HG03575 (cell line): Measurements from ENCODE around the gene SLC5A2.
"Not testable (repeated sequence)": the region's sequence is repeated elsewhere in the genome, so short reads cannot be mapped to it uniquely, and the experiment has no call there.

Experiments used
- ATAC-seq: cut with Tn5 transposase; IDR thresholded peaks from one replicate; pipeline ENCODE4 v1.9.1; 2021; ENCODE audit not compliant: unreplicated experiment, insufficient number of reproducible peaks, low FRiP score; ENCODE audit errors: extremely low read depth

The SLC5A2 gene

GRCh38 chr16:31483081-31483480 lies at the start of gene SLC5A2:
SLC5A2 (plus strand) TSS chr16:31483123; CDS start chr16:31483137, 14 bp downstream.
- ATAC-seq, result no peak

DNA sequence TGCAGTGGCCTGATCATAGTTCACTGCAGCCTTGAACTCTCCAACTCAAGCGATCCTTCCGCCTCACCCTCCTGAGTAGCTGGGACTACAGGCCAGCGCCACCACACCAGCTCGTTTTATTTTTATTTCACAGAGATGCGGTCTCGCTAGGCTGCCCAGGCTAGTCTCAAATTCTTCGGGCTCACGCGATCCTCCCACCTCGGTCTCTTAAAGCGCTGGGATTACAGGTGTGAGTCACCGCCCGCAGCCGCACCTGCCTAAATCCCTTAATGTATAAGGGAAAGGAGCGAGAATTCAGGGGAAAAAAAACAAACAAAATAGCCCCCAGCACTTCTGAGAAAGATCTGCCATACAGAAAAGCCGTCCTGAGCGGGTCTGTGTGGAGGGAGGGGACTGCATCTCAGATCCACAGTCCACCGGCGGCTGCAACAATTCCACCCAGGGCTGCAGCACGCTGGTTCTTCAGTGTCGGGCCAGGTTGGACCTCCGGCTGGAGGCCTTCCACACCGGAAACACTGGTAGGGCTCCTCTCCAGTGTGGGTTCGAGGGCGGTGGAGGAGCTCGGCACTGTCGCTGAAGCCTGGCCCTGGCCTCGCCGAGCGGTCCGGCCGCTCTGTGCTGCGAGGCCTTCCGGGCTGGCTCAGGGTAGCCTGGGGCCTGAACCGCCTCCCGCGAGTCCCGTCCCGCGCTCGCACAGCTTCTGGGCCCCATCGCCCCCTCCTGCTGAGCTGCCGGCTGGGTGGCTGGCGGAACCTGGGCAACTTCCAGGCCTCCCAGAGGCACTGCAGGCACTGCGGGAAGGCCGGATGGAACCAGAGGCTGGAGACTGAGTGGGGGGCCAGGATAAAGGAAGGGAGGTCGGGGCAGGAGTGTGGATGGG lies 47.3 kb upstream of the SLC5A2 start:
- ATAC-seq, result no peak

GRCh38 chr16:31436221-31437045 lies 46.5 kb upstream of the SLC5A2 start:
- ATAC-seq, result no peak

DNA sequence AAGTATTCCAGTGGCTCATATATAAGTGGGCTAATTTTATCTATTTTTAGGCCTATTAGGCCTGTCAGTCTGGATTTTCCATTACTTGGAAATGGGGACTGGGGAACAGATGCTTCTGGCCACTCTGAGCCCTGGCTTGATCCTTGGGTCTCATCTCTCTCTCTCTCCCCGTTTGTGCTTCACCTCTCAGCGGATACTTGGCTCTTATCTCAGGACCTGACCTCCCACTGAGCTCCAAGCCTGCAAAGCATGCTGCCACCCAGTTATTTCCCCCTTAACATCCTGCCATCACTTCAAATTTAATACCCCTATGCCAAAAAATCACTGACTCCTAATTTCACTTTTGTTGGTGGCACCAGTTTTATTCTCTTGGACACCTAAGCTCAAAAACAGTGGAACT lies 44.5 kb upstream of the SLC5A2 start:
- no peak for ATAC-seq

- not testable (repeated sequence) for ATAC-seq
These were observed 43.9 kb upstream of the SLC5A2 start for GRCh38 chr16:31439023-31439422.

DNA sequence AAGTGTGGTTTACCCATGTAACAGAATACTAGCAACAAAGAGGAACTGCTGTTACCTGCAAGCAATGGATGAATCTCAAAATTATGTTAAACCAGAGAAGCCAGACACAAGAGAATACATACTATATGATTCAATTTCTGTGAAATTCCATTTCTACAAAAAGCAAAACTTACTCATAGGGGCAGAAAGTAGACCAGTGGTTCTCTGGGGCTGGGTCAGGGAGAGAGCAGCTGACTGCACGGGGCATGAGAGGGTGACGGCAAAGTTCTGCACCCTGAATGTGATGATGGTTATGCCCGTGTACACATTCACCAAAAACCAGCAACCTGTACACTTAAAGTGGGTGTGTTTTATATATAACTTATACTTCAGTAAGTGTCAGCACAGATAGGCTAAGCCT lies 43.4 kb upstream of the SLC5A2 start:
- no peak for ATAC-seq

- no peak for ATAC-seq
These were observed 42.3 kb upstream of the SLC5A2 start for GRCh38 chr16:31440516-31441184.

DNA sequence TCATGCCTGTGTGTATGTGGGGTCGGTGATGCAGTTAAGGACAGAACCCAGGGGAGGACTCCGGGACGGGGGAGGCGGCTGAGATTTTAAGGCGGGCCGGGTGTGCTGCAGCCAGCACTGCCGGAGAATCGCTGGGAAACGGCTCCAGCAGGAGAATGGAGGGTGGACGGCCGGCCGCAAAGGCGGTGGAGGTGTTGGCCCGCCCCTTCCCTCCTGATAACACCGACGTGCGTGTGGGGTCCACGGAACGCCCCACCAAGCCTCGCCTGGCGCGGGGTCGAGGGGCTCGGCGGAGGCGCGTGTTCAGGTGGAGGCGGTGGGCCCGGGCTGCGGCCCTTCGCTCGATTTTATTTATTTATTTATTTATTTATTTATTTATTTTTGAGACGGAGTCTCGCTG lies 41.0 kb upstream of the SLC5A2 start:
- no peak for ATAC-seq

GRCh38 chr16:31445931-31446330 lies 37.0 kb upstream of the SLC5A2 start:
- not testable (repeated sequence) for ATAC-seq

- ATAC-seq, result no peak
These were observed 31.7 kb upstream of the SLC5A2 start for GRCh38 chr16:31451201-31451600.

GRCh38 chr16:31451681-31452351 lies 31.1 kb upstream of the SLC5A2 start:
- no peak for ATAC-seq

DNA sequence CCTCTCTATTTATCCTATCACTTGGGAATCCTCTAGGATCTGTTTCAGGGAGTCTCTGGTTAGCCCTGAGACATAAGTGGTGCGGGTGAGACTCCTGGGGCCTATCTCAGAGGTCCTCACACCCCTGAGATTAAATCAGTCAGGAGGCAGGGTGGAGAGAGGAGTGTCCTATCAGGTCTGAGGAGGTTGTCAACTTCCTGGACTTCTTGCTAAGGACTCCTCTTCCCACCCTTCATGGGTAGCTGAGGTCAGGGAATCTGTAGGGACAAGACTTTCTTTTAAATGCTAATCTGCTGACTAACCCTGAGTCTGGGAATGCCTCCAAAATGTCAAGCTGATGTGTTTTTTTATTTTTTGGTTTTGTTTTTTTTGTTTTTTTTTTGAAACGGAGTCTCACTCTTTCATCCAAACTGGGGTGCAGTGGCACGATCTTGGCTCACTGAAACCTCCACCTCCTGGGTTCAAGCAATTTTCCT lies 30.3 kb upstream of the SLC5A2 start:
- no peak for ATAC-seq

- ATAC-seq, result no peak
These were observed 29.4 kb upstream of the SLC5A2 start for GRCh38 chr16:31453255-31454204.

GRCh38 chr16:31455601-31456314 lies 27.2 kb upstream of the SLC5A2 start:
- no peak for ATAC-seq

DNA sequence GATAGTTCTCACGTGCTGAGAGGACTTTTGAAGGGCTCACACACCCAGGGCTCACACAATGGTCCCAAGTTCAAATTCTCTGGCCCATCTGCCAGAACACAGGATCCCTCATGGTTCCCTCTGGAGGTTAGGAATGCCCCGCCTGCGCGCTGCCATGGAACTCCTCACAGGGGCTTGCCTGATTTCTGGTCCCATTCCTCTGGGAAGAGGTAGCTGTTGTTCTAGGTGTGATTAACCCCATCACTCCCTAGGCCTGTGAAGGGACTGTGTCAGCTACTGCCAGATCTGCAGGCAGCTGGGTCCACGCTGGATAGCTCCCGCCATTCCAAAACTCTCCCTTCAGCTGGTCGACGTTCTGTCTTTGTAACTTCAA lies 25.9 kb upstream of the SLC5A2 start:
- ATAC-seq, result no peak

DNA sequence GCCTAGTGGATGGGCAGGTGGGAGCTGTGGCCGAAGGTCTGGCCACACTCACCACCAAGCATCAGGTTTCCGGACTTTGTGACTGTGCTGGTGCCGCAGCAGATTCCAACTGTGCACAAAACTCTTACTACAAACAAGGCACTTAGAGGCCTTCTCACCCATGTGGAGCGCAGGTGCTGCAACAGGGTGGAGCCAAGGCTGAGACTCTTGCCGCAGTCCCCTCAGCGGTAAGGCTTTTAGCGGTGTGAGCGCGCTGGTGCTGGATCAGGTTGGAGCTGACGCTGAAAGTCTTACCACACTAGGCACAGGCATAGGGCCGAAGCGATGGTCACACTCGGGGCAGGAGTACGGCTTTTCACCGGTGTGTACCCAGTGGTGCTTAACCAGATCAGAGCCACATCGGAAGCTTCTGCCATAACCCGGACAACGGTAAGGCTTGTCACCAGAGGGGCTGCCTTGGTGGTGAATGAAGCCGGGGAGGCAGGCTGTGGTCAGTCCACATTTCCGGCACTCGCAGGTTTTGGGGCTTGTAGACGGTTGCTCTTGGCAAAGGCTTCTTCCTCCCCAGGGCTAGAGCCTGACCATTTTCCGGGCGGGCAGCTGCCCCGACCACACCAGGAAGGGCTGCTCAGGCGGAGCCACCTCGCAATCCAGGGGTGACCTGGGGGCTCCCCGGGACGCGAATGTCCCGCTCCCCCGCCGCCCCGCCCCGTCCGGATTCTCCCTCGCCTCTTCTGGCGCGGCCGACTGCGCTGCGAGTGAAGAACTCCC lies 24.7 kb upstream of the SLC5A2 start:
- ATAC-seq, result no peak
